ENCODE measurements around the gene SENP1. TPM values are rescaled to one million over a fixed set of nuclear protein-coding genes. Genes with fewer than 3 reads are reported as not detected.
A peak's percentile ranks its signal among the peaks of the same experiment; 100 is the strongest.
"Not testable (repeated sequence)": the region's sequence is repeated elsewhere in the genome, so short reads cannot be mapped to it uniquely, and the experiment has no call there.

The SENP1 gene
- 20.7 and 27.3 TPM in 2 replicates for total RNA-seq (2014; rRNA removed; shearing (Covaris generic))

DNA sequence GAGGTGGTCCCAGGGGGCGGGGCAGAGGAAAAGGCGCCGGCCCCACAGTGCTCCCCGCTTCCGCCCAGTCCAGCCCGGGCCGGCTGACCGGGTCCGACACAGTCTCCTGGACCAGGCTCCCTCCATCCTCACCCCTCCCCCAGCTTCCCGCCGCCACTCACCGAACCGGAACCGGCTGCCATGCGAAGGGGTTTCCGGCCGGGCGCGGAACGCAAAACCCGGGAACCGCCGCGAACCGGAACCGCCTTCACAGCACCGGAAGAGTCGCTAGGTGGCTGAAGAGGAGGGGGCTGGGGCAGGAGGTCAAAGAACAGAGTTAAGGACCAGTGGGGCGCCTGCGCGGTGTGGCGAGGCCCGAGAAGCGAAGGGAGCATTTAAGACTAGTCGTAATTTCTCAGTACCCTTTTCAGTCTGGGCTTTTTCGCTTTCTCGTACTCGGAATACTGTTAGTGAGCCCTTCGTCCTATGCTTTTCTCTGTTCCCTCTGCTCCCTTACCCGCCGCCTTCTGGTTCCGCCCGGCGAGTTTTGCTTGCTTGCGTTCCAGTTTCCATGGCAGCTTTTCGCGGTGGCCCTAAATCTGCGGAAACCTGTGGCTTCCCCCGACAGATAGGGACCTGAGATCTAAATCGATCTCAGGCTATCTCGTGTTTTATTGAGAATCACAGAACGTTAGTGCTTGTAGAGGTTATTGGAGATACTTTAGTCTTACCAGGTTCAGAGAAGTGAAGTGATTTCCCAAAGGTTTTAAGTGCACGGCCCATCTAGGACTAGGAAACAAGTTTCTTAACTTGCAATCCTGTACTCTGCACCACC lies at the start of gene SENP1:
TSS of gene SENP1 (minus strand) at position 213 of the 814 bp plus-strand sequence. CDS start 4,607 bp downstream, outside the sequence.
- DNase-seq (ENCODE audit: low spot score) = peak; percentile 88
- in situ Hi-C loops (cut with HindIII; ENCODE audit: low sequenced_read_pairs) = no loop called here

DNA sequence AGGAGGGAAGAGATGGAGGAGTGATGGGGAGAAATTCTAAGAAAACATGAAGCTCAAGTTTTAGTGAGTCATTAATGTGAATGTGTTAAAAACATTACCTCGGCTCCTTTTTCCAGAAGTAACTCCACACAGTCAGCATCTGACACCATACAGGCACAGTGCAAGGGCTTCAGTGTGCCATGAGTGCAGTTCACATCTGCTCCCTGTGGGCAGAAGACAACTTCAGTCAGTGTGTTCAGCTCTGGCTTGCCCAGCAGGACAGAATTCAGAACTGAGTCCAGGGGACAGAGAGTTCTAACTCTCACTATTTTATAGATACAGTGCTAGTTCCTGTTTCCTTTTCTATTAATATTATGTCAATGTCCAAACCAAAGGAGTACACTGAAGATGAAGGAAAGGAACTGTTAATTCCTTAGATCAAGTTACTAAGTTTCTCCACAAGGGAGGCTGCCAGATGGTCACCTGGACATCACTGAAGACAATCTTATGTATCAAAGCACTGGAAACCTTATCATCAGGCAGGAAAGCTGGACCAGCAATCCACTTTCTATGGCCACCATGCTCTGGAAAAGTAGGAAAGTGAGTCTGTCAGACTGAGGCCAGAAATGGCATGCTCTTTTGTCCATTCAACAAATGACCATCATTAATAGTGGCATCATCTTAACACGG lies 45.4 kb upstream of the SENP1 start:
- DNase-seq (ENCODE audit: low spot score) = no peak
- in situ Hi-C loops (cut with HindIII; ENCODE audit: low sequenced_read_pairs) = no loop called here

DNA sequence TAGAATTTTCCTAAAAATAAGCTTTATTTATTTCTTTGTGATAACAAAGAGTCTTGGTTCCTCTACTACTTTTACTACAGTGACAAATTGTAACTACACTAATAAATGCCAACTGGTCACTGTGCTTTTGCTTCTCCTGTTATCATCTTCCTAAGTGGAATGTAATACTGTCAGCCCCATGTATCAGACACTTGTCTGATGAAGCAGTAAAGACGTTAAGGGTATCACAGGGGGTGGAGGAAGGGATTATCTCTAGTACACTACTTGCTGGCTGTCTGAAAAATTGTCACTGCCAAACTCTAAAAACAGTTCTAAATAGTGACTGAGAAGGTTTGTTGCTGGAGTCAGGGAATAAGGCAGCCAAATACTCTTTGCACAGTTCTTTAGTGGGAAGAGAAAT lies 40.1 kb upstream of the SENP1 start:
- DNase-seq (ENCODE audit: low spot score) = no peak
- in situ Hi-C loops (cut with HindIII; ENCODE audit: low sequenced_read_pairs) = no loop called here

DNA sequence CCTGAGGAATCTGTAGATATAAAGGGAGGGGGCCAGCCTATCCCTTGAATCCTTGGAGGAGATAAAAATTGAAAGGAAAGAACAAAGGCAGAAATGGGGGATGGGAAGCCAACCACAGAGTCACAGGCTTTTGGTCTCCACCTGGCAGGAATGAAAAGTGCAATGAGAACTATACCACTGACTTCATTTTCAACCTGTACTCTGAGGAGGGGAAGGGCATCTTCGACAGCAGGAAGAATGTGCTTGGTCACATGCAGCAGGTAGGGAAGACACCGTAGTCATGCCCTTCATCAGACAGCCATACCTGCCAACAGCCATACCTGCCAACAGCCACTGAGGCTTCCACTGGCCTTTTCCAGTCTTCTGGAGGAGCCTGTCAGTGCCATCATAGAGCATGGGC lies 38.0 kb upstream of the SENP1 start:
- in situ Hi-C loops (cut with HindIII; ENCODE audit: low sequenced_read_pairs) = no loop called here

DNA sequence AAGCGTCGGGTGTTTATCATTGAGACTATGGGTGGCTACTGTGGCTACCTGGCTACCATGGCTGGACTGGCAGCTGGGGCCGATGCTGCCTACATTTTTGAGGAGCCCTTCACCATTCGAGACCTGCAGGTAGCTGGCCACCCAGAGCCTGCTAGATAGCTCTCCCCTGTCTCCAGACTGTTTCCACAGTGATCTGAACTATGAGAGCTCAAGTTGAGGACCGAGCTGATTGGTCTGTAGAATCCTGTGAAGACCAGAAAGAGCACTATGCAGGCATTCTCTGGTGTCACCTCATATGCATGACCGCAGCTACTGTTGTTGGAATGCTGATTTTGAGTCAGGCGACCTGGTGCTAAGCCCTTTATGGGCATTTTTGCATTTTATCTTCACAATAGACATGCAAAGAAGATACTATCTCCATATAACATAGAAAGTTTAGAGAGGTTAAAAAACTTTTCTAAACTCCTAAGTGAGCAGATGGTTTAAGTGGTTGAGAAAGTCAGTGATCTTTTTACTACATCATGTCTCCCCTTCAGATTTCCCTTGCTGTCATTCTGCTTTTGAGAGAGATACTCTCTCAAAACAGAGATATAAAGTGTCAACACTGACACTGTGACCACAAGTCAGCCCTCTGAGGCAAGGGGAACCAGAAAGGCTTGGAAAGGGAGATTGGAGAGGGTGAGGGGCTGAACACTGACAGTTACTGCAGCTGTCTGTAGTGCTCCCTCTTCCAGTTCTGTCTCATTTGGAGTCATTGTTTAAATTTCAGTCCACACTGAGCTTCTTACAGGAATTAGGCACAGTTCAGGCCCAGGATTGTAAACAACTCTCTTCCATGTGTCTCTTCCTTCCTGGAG lies 37.2 kb upstream of the SENP1 start:
- DNase-seq (ENCODE audit: low spot score) = no peak
- in situ Hi-C loops (cut with HindIII; ENCODE audit: low sequenced_read_pairs) = no loop called here

More for the DNA sequence above, 38.0 kb upstream of the SENP1 start:
- DNase-seq (ENCODE audit: low spot score) = no peak

DNA sequence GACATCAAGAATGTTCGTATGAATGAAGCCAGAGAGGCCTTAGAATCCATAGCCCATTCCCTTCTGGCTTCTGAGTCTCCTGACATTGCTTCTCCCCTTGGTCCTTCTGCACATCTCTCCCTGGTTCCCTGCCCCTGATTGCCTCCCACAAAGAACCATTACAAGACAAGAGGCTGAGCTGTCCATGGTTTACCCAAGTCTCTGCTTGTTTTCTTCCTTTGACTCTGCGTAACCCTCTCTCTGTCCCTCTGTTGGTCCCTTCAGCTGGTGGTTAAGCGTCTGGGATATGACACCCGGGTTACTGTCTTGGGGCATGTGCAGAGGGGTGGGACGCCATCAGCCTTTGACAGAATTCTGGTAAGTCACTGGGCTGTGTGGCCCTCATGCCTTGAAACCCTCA lies 29.1 kb upstream of the SENP1 start:
- no peak for DNase-seq (ENCODE audit: low spot score)
- in situ Hi-C loops (cut with HindIII; ENCODE audit: low sequenced_read_pairs) = no loop called here

DNA sequence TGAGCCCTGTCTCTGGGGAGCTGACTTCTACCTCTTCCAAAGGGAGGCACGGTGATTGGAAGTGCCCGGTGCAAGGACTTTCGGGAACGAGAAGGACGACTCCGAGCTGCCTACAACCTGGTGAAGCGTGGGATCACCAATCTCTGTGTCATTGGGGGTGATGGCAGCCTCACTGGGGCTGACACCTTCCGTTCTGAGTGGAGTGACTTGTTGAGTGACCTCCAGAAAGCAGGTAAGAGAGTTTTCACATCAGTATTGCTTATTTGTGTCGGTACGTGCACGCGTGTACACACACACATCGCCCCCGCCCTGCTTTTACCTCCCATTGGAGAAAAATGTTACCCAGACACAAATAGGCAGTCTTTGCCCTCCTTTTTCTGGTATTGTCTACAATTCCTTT lies 26.9 kb upstream of the SENP1 start:
- in situ Hi-C loops (cut with HindIII; ENCODE audit: low sequenced_read_pairs) = no loop called here
- DNase-seq (ENCODE audit: low spot score) = no peak

DNA sequence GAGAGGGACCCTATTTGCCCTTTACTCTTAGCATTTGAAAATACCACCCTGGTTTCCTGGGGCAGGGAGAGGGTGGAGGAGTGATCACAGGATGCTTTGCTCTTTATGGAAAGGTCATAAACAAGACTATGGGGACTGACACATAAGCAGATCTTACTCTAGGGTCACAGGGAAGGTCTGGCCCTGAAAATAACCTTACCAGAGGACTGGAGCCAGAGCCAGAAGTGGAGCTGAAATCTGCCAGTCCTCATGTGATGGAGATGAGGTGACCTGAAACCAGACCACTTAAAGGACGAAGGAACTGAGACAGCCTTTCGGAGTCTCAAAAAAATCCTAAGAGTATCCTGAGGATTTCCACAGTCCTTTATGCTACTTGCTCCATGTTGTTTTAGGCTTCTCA lies 25.6 kb upstream of the SENP1 start:
- DNase-seq (ENCODE audit: low spot score) = no peak
- in situ Hi-C loops (cut with HindIII; ENCODE audit: low sequenced_read_pairs) = no loop called here

DNA sequence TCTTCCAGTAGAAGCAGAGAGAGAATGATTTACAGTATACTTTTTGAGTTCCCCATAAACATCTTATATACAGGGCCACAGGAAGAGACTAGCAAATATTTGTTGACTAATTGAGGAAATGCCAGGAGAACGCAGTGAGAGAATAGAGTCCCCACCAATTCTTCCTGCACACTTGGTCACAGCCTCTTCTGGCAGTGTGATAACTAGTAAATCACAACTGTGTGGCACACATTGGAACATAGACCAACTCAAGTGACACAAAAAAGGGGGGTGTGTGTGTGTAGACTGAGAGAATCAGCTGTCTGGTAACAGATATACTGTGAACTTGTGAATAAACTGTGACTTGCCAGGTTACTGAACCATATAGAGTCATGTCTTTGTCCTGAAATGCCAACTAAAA lies 23.5 kb upstream of the SENP1 start:
- no peak for DNase-seq (ENCODE audit: low spot score)
- in situ Hi-C loops (cut with HindIII; ENCODE audit: low sequenced_read_pairs) = no loop called here

DNA sequence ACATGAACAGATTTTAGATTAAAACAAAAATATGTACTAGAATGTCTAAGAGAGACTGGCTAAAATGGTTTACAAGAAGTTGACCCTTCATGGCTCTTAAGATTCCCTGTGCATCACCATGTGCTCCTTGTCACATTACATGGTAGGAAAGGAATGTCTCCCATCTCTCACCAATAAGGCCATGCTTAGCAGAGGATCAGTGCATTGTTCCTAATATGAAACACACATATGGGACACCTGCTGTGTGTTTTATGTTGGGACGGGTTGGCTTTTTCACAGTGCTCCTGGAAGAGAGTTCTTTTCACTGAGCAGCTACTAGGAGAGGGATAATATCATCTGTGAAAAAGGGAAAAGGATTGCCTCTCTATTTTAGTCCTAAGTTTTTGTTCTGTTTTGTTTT lies 22.9 kb upstream of the SENP1 start:
- DNase-seq (ENCODE audit: low spot score) = no peak
- in situ Hi-C loops (cut with HindIII; ENCODE audit: low sequenced_read_pairs) = no loop called here

DNA sequence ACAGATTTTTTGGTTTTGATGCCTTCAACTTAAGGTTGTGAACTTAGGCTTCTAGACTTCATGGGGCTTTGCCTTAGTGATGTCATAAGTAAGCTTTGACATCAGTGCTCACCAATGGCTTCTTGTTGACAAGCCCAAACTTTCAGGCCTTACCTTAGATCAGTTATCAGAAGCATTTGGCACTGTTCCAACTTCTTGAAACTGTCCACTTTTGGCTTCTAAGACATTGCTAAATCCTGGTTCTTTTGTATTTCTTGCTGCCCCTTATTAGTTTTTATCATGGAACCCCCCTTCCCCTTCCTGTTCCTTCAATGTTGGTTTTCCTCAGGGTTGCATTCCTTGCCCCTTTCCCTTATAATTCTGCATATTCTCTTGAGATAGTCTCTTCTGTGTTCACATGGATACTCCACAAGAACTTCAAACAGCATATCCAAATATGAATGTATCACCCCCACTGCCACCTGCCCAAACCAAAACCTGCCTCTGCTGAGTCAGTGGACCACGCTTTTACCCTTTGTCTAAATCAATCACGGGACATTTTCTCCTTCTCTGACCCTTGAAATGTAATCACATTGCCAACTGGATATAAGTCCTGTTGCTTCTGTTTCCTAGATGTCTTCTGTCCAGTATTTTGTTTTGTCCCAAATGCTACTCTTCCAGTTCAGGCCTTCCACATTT lies 21.2 kb upstream of the SENP1 start:
- in situ Hi-C loops (cut with HindIII; ENCODE audit: low sequenced_read_pairs) = no loop called here
- peak; percentile 17 for DNase-seq (ENCODE audit: low spot score)

DNA sequence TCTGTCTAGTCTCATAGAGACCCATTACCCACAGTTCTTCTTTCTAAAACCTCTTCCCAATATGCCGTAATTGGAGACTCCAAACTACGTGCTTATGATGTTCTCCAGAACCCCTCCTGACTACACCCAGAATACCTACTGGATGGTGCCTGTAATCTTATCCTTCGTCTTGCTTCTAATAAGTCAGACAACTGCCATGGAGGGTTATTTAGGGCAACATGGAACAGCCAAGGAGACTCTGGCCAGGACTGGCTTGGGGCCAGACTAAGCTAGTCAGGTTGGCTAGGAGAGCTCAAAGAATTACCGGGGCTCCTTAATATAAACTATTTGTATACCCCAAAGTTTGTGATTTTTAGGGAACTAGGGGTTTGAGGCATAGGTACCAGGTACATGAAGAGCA lies 20.1 kb upstream of the SENP1 start:
- peak; percentile 84 for DNase-seq (ENCODE audit: low spot score)
- in situ Hi-C loops (cut with HindIII; ENCODE audit: low sequenced_read_pairs) = no loop called here

DNA sequence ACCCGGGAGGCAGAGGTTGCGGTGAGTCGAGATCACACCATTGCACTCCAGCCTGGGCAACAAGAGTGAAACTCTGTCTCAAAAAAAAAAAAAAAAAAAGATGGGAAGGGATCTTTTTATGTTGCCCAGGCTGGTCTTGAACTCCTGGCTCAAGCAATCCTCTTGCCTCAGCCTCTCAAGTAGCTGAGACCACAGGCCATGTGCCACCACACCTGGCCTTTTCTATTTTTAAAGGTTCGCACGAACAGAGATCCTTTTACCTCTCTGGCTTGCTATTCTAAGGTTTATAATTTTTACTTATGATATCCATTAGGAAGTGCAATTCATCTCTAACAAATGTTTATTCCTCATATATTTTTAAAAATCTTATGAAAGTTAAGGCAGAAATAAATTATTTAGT lies 19.7 kb upstream of the SENP1 start:
- DNase-seq (ENCODE audit: low spot score); in situ Hi-C loops (cut with HindIII; ENCODE audit: low sequenced_read_pairs): not testable (repeated sequence)

DNA sequence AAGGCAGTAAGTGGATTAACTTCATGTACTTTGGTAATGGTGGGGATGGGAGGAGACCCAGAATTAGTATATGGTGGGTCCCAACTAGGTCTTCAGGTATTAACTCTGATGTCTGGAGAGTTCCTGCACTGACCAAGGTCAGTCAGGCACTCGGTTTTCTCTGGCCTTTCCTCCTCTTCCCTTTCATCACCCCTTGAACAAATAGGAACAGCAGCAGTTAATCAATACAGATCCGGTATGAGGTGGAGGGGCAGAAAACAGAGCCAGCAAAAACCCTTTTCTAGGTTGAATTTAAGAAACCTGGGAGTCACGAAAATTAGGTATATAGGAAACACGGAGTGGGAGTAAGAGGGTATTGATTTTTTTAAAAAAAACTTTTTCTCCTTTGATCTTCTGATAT lies 17.3 kb upstream of the SENP1 start:
- DNase-seq (ENCODE audit: low spot score) = no peak
- in situ Hi-C loops (cut with HindIII; ENCODE audit: low sequenced_read_pairs) = no loop called here

DNA sequence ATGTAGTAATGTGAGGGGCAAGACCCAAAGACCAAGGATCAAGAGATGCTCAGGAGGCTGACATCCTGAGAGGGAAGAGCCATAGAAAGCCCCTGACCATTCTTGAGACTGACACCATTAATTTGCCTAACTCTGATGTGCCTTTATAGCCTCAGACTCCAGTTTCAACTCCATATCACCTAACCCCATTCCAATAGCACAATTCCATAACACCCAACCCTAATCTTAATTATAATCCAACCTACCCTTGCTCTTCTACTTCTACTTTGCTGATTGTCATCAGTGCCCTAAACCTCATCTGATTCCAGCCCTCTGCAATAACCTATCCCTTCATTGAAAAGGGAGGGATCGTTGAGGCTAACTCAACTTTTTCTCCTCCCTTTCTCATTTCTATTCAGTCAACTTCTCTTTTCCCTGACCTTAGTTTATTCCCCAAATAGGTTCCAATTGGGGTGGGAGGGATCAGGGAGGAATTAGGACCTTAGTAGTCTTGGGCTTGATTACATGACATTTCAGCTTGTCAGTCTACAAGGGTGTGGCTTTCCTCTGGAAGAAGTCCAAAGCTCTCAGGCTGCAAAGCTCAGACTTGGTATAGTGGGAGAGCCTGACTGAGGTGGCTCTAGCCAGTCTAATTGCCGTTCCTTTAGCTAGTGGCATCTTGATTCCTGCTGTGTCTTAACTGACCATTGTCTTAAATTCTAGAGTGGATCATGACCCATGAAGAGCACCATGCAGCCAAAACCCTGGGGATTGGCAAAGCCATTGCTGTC lies 16.4 kb upstream of the SENP1 start:
- in situ Hi-C loops (cut with HindIII; ENCODE audit: low sequenced_read_pairs) = no loop called here
- no peak for DNase-seq (ENCODE audit: low spot score)

DNA sequence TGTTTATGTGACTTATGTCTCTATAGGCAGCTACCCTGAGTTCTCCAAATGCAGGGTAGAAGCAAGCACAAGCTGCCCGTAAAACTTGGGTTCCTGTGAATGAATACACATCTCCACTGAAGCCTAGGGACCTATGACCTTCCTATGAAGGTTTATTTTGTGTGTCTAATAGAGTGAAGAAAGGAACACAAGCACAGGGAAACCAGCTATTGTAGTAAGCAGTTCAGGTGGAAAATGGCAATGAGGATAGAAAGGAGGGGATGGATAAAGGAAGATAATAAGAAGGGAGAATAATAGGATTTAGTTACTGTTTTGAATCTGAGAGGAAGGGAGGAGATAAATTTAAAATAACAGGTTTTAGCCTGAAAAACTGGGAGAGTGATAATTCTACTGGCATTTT lies 15.6 kb upstream of the SENP1 start:
- in situ Hi-C loops (cut with HindIII; ENCODE audit: low sequenced_read_pairs) = no loop called here
- no peak for DNase-seq (ENCODE audit: low spot score)

DNA sequence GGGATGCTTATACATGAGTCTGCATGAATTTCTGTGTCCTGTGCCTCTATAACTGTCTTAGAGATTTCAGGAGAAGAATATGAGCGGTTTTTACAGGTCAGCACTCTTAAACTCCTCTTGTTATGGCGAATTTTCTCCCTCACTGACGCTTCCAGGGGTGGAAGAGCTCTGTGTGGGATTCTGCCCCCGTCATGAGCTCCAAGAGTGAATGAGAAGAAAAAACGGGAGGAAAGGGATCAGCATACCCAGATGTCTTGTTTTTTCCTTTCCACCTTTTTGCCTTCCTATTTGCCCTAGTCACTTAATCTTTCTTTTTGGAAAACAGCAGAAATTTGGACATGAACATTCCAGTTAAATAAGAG lies 13.9 kb upstream of the SENP1 start:
- in situ Hi-C loops (cut with HindIII; ENCODE audit: low sequenced_read_pairs) = no loop called here
- peak; percentile 61 for DNase-seq (ENCODE audit: low spot score)

DNA sequence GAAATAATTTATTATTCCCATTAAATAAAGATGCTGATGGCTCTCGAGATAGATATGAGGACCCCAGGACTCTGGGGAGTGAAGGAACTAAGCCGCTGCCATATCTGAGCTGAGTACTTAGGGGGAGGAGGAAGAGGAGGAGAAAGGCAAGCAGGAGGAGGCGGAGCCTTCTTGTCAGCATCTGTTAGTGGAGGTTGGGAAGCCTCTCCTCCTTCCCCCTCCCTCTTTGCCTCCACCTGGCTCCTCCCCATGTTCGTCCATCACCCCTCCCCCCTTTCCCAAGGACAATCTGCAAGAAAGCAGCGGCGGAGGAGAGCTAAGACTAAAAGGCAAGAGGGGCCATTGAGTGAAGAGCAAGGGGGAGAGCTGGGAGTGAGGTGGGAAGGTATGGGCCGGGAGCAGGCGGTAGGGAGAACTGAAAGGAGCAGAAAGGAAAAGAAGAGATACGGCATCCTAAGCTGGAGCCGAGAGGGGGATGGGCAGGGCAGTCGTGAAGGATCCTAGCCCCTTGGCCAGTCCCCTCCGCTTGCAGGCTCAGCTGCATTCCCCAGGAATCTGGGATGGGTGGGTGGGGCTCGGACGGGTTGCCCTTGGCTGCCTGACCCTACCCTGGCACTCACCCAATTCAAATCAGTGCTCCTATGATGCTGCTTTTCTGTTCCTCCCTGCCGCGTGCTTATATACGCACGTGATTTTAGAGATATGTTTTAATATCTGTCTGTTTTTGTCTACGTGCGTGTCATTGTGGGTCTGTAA lies 13.4 kb upstream of the SENP1 start, which contains the start of gene PFKM:
TSS of gene PFKM (plus strand) at position 287 of the 756 bp plus-strand sequence. CDS start 3,411 bp downstream, outside the sequence.
- in situ Hi-C loops (cut with HindIII; ENCODE audit: low sequenced_read_pairs) = no loop called here
- peak; percentile 99 for DNase-seq (ENCODE audit: low spot score)

Measured in G401 (cell line).